Mesendoderm (in vitro differentiated cells): ENCODE data around the gene CD3D.

ENCODE experiments used
- DNase-seq: peaks from one replicate; pipeline ENCODE4 v3.0.0; 2013
- H2AK5ac ChIP-seq: 2 replicates; pipeline ENCODE4 v1.6.1; 2013; ENCODE audit warnings: low read length, inconsistent platforms
- H2BK120ac ChIP-seq: 2 replicates; pipeline ENCODE4 v1.6.1; 2013; ENCODE audit warnings: low read depth, mild to moderate bottlenecking, low read length, moderate library complexity, mixed read lengths
- H2BK15ac ChIP-seq: replicated peaks from 2 replicates; pipeline ENCODE4 v1.6.1; 2013; ENCODE audit warnings: low read depth, mild to moderate bottlenecking, moderate library complexity
- H2BK5ac ChIP-seq: 2 replicates; pipeline ENCODE4 v1.6.1; 2013; ENCODE audit warnings: low read length, inconsistent platforms
- H3K18ac ChIP-seq: 2 replicates; pipeline ENCODE4 v1.6.1; 2013; ENCODE audit warnings: mild to moderate bottlenecking, low read length, mixed read lengths
- H3K23ac ChIP-seq: one replicate; pipeline ENCODE4 v1.6.1; 2013; ENCODE audit warnings: low read length
- H3K27ac ChIP-seq: 2 replicates; pipeline ENCODE4 v1.5.1; 2013; ENCODE audit warnings: low read depth, mild to moderate bottlenecking, inconsistent platforms, low read length, moderate library complexity
- H3K27me3 ChIP-seq: 2 replicates; pipeline ENCODE4 v1.6.1; 2013; ENCODE audit warnings: low read length, control low read depth, mild to moderate bottlenecking, inconsistent platforms; ENCODE audit not compliant: insufficient read depth, poor library complexity
- H3K36me3 ChIP-seq: 2 replicates; pipeline ENCODE4 v1.6.1; 2013; ENCODE audit warnings: low read length, inconsistent platforms; ENCODE audit not compliant: control insufficient read depth, insufficient read depth
- H3K4ac ChIP-seq: one replicate; pipeline ENCODE4 v1.6.1; 2013; ENCODE audit warnings: low read depth, mild to moderate bottlenecking, low read length, moderate library complexity
- H3K4me1 ChIP-seq: 2 replicates; pipeline ENCODE4 v1.6.1; 2013; ENCODE audit warnings: low read depth, low read length, inconsistent platforms; ENCODE audit not compliant: control insufficient read depth
- H3K4me2 ChIP-seq: 2 replicates; pipeline ENCODE4 v1.6.1; 2013; ENCODE audit warnings: low read length
- H3K4me3 ChIP-seq: 2 replicates; pipeline ENCODE4 v1.5.1; 2013; ENCODE audit warnings: mild to moderate bottlenecking, low read length
- H3K56ac ChIP-seq: one replicate; pipeline ENCODE4 v1.6.1; 2013; ENCODE audit warnings: low read length
- H3K79me1 ChIP-seq: 2 replicates; pipeline ENCODE4 v1.6.1; 2013; ENCODE audit warnings: low read length, inconsistent platforms
- H3K79me2 ChIP-seq: 2 replicates; pipeline ENCODE4 v1.6.1; 2013; ENCODE audit warnings: mild to moderate bottlenecking, low read length; ENCODE audit not compliant: control insufficient read depth, insufficient read depth
- H3K9ac ChIP-seq: 2 replicates; pipeline ENCODE4 v1.6.1; 2013; ENCODE audit warnings: low read length, inconsistent platforms
- H4K5ac ChIP-seq: one replicate; pipeline ENCODE4 v1.6.1; 2013; ENCODE audit warnings: low read length
- H4K8ac ChIP-seq: one replicate; pipeline ENCODE4 v1.6.1; 2013; ENCODE audit warnings: low read depth, mild to moderate bottlenecking, control low read depth, low read length, moderate library complexity
- WGBS: extraction: QIAGEN DNeasy Blood & Tissue Kit; methylation state at CpG from one replicate; pipeline ENCODE4 v1.1.7; 2013; ENCODE audit warnings: low lambda C conversion rate, missing lambda C conversion rate; ENCODE audit not compliant: insufficient coverage; ENCODE audit errors: extremely low coverage; 5-methylcytosine and 5-hydroxymethylcytosine counted together

CD3D gene

GRCh38 chr11:118295199-118295598 is 47.3 kb downstream of the CD3D start:
- no peak overlapping the region for H3K27ac ChIP-seq

DNA sequence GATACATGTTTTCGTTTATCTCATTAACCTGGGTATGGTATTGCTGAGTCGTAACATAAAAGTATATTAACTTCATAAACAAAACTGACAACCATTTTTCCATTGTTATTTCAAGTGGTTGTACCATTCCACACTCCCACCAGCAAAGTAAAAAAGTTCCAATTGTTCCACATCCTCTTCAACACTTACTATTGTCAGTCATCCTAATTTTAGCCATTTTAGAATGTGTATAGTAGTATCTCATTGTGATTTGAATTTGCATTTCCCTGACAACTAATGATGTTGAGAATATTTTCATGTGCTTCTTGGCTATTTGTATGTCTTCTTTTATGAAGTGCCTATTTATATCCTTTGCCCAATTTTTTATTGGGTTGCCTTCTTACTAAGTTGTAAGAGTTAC is 48.5 kb downstream of the CD3D start:
- no peaks in the 10 kb centered on the region for H3K36me3 ChIP-seq
- H3K23ac ChIP-seq = no peak overlapping the region
- no peaks in the 10 kb centered on the region for H3K4me1 ChIP-seq
- no peak for DNase-seq
- no peaks in the 10 kb centered on the region for H3K79me1 ChIP-seq
- no peak overlapping the region for H3K27ac ChIP-seq
- no peak overlapping the region for H3K4ac ChIP-seq
- no peak overlapping the region for H4K5ac ChIP-seq
- H2BK5ac ChIP-seq = no peak overlapping the region
- H3K9ac ChIP-seq = no peak overlapping the region
- H4K8ac ChIP-seq = no peak overlapping the region
- H2BK15ac ChIP-seq = no peak overlapping the region
- H2AK5ac ChIP-seq = no peak overlapping the region
- no peak overlapping the region for H3K4me2 ChIP-seq
- H2BK120ac ChIP-seq = no peak overlapping the region
- no peak overlapping the region for H3K18ac ChIP-seq
- H3K56ac ChIP-seq = no peak overlapping the region
- no peaks in the 10 kb centered on the region for H3K27me3 ChIP-seq
- no CpG with 5 or more reads among the region's 2 CpGs for WGBS
- no peak overlapping the region for H3K4me3 ChIP-seq
- no peaks in the 10 kb centered on the region for H3K79me2 ChIP-seq

More at GRCh38 chr11:118295199-118295598, 47.3 kb downstream of the CD3D start:
- Histone ChIP-seq H2BK5ac (no peak overlapping the region), H3K56ac (no peak overlapping the region), H2BK120ac (no peak overlapping the region), H3K27me3 (no peaks in the 10 kb centered on the region), H3K4me2 (no peak overlapping the region), H3K4me1 (no peaks in the 10 kb centered on the region), H3K9ac (no peak overlapping the region), H3K23ac (no peak overlapping the region), H2AK5ac (no peak overlapping the region), H3K79me1 (no peaks in the 10 kb centered on the region), H3K18ac (no peak overlapping the region), H3K36me3 (no peaks in the 10 kb centered on the region), H3K79me2 (no peaks in the 10 kb centered on the region), H4K8ac (no peak overlapping the region), H2BK15ac (no peak overlapping the region), H3K4me3 (no peak overlapping the region), H3K4ac (no peak overlapping the region), H4K5ac (no peak overlapping the region)
- no peak for DNase-seq
- whole genome bisulfite sequencing = no CpG with 5 or more reads among the region's 5 CpGs

DNA sequence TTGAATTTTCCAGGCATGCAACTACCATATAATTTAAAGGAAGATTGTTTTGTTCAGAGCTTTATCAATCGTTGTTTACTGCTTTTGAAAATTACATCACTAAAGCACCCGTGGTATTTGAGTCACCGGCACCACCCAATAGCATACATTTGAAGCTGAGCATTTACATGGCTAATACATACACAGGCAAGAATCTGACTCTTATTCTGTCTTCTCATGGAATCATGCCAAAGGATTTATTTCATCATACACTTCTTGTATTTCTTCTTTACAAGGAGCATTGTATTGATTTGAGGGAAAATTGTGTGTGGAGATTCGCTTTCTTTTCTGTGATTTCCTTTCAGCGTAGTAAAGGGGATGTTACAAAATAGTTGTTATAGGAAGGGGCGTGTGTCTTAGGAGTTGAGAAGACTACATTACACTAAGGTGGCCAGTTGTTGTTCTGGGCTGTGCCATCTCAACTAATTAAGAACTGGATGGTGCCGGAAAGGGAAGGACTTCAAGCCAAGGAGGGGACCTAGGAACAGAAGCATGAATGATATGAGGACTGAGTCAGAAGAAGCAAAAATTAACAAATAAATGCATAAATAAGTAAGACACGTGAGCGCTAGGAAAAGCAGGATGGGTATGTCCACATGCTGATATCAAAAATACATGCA is 50.9 kb downstream of the CD3D start:
- H2BK5ac ChIP-seq = no peak overlapping the region
- H4K8ac ChIP-seq = no peak overlapping the region
- DNase-seq = no peak
- no peak overlapping the region for H3K4ac ChIP-seq
- no peaks in the 10 kb centered on the region for H3K36me3 ChIP-seq
- H3K79me2 ChIP-seq = no peaks in the 10 kb centered on the region
- no peaks in the 10 kb centered on the region for H3K79me1 ChIP-seq
- H3K56ac ChIP-seq = no peak overlapping the region
- no peak overlapping the region for H2BK120ac ChIP-seq
- no peaks in the 10 kb centered on the region for H3K27me3 ChIP-seq
- H3K18ac ChIP-seq = no peak overlapping the region
- WGBS = no CpG with 5 or more reads among the region's 9 CpGs
- H3K4me2 ChIP-seq = no peak overlapping the region
- no peak overlapping the region for H2AK5ac ChIP-seq
- no peak overlapping the region for H3K9ac ChIP-seq
- H3K27ac ChIP-seq = no peak overlapping the region
- no peak overlapping the region for H4K5ac ChIP-seq
- no peaks in the 10 kb centered on the region for H3K4me1 ChIP-seq
- H2BK15ac ChIP-seq = no peak overlapping the region
- H3K4me3 ChIP-seq = no peak overlapping the region
- H3K23ac ChIP-seq = no peak overlapping the region

GRCh38 chr11:118290923-118291322 is 51.6 kb downstream of the CD3D start:
- Histone ChIP-seq H3K79me1 (no peaks in the 10 kb centered on the region), H2BK120ac (no peak overlapping the region), H3K4me1 (no peaks in the 10 kb centered on the region), H3K18ac (no peak overlapping the region), H3K27me3 (no peaks in the 10 kb centered on the region), H3K9ac (no peak overlapping the region), H4K5ac (no peak overlapping the region), H3K27ac (no peak overlapping the region), H4K8ac (no peak overlapping the region), H3K79me2 (no peaks in the 10 kb centered on the region), H2BK15ac (no peak overlapping the region), H3K23ac (no peak overlapping the region), H3K4ac (no peak overlapping the region), H3K36me3 (no peaks in the 10 kb centered on the region), H3K56ac (no peak overlapping the region), H3K4me2 (no peak overlapping the region), H3K4me3 (no peak overlapping the region), H2BK5ac (no peak overlapping the region), H2AK5ac (no peak overlapping the region)
- DNase-seq = peak; percentile 59
- WGBS = no CpG with 5 or more reads among the region's 9 CpGs

DNA sequence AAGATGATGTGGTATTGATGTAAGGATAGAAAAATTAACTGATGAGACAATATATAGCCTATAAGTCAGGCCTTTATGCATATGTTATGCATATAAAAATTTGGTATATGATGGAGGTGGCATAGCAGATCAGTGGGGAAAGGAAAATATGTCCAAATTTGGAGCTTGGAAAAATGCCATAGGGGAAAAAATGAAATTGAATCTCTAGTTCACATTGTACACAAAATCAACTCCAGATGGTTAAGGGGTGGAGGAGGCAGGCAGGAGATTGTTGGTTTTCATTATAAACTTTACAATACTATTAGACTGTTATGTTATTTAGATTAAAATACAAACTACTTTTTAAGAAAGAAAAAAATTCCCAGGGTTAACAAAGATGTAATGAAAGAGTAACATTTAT is 53.1 kb downstream of the CD3D start:
- Histone ChIP-seq H3K18ac (no peak overlapping the region), H3K4me1 (no peaks in the 10 kb centered on the region), H3K27me3 (no peaks in the 10 kb centered on the region), H2BK15ac (no peak overlapping the region), H3K79me2 (no peaks in the 10 kb centered on the region), H3K4me3 (no peak overlapping the region), H3K4me2 (no peak overlapping the region), H2AK5ac (no peak overlapping the region), H3K79me1 (no peaks in the 10 kb centered on the region), H2BK120ac (no peak overlapping the region), H3K9ac (no peak overlapping the region), H4K8ac (no peak overlapping the region), H4K5ac (no peak overlapping the region), H3K27ac (no peak overlapping the region), H3K23ac (no peak overlapping the region), H3K56ac (no peak overlapping the region), H2BK5ac (no peak overlapping the region), H3K4ac (no peak overlapping the region), H3K36me3 (no peaks in the 10 kb centered on the region)
- no peak for DNase-seq
